ENCODE data around the gene RNF5.

RNF5 gene

GRCh38 chr6:32158052-32158451 lies 20.2 kb upstream of the RNF5 start:
- ATAC-seq: no peak
- TF ChIP-seq ESRRG (CRISPR knock-in tag; IDR thresholded peaks at IDR 0.05) (no peak), ZNF8 (CRISPR knock-in tag; IDR thresholded peaks at IDR 0.05) (no peak), POU6F1 (CRISPR knock-in tag; IDR thresholded peaks at IDR 0.05; ENCODE audit: borderline replicate concordance, low read depth) (no peak)

- no peak for ATAC-seq
- TF ChIP-seq TSHZ2 (CRISPR knock-in tag; IDR thresholded peaks at IDR 0.05) (no peak), RARB (CRISPR knock-in tag; IDR thresholded peaks at IDR 0.05) (no peak), ESRRG (CRISPR knock-in tag; IDR thresholded peaks at IDR 0.05) (no peak), ZNF70 (CRISPR knock-in tag; IDR thresholded peaks at IDR 0.05) (no peak), GLIS3 (CRISPR knock-in tag; IDR thresholded peaks at IDR 0.05) (no peak), SNAI2 (CRISPR knock-in tag; IDR thresholded peaks at IDR 0.05) (no peak), ZNF8 (CRISPR knock-in tag; IDR thresholded peaks at IDR 0.05) (no peak), CREB5 (CRISPR knock-in tag; IDR thresholded peaks at IDR 0.05; ENCODE audit: low read depth) (no peak), ARNTL (CRISPR knock-in tag; IDR thresholded peaks at IDR 0.05; ENCODE audit: borderline replicate concordance, low read depth) (no peak), OSR1 (CRISPR knock-in tag; IDR thresholded peaks at IDR 0.05) (no peak), TCF4 (CRISPR knock-in tag; IDR thresholded peaks at IDR 0.05; ENCODE audit: borderline replicate concordance) (no peak), PATZ1 (CRISPR knock-in tag; IDR thresholded peaks at IDR 0.05; ENCODE audit: borderline replicate concordance) (no peak), CSDC2 (CRISPR knock-in tag; IDR thresholded peaks at IDR 0.05) (no peak), ZFP3 (CRISPR knock-in tag; IDR thresholded peaks at IDR 0.05) (no peak), TOX (CRISPR knock-in tag; IDR thresholded peaks at IDR 0.05; ENCODE audit: borderline replicate concordance) (no peak), POU6F1 (CRISPR knock-in tag; IDR thresholded peaks at IDR 0.05; ENCODE audit: borderline replicate concordance, low read depth) (no peak), CSRNP3 (CRISPR knock-in tag; IDR thresholded peaks at IDR 0.05) (no peak), ISL1 (CRISPR knock-in tag; IDR thresholded peaks at IDR 0.05) (no peak)
Observed at GRCh38 chr6:32163559-32164258, 14.5 kb upstream of the RNF5 start.

- no peak for ATAC-seq
- no peak for TF ChIP-seq ARNTL (CRISPR knock-in tag; IDR thresholded peaks at IDR 0.05; ENCODE audit: borderline replicate concordance, low read depth)
- no peak for TF ChIP-seq ZFP3 (CRISPR knock-in tag; IDR thresholded peaks at IDR 0.05)
- TF ChIP-seq PATZ1 (CRISPR knock-in tag; IDR thresholded peaks at IDR 0.05; ENCODE audit: borderline replicate concordance): no peak
- no peak for TF ChIP-seq CSDC2 (CRISPR knock-in tag; IDR thresholded peaks at IDR 0.05)
- TF ChIP-seq ZNF565 (CRISPR knock-in tag; conservative IDR thresholded peaks at IDR 0.05; ENCODE audit: low read depth): no peak
- no peak for TF ChIP-seq BACH2 (CRISPR knock-in tag; IDR thresholded peaks at IDR 0.05; ENCODE audit: borderline replicate concordance)
- no peak for TF ChIP-seq ZNF70 (CRISPR knock-in tag; IDR thresholded peaks at IDR 0.05)
- no peak for TF ChIP-seq POU6F1 (CRISPR knock-in tag; IDR thresholded peaks at IDR 0.05; ENCODE audit: borderline replicate concordance, low read depth)
- TF ChIP-seq PPARA (CRISPR knock-in tag; IDR thresholded peaks at IDR 0.05; ENCODE audit: borderline replicate concordance): no peak
Observed at GRCh38 chr6:32164295-32164694, 13.9 kb upstream of the RNF5 start, which contains the start of gene EGFL8. EGFL8 (plus strand) TSS chr6:32164595; CDS start chr6:32166166, 1,571 bp downstream.

Data from SK-N-SH treated with all-trans-retinoic acid at 6 μM for 48 hours (cell line).